Testis (tissue), 3 donors: ENCODE results near the gene ZNF462. TPM values are rescaled to one million over a fixed set of nuclear protein-coding genes. Genes with fewer than 3 reads are reported as not detected.
A peak's percentile ranks its signal among the peaks of the same experiment; 100 is the strongest.

ENCODE experiments used
- DNase-seq: peaks from one replicate; pipeline ENCODE4 v3.0.0-alpha.2; 2019
- H3K27ac ChIP-seq, 2 donors: fragments of 200-600 bp; sonication (generic); one replicate each; pipeline ENCODE4 v1.5.1; 2019
- H3K27me3 ChIP-seq: fragments of 200-600 bp; sonication (generic); one replicate; pipeline ENCODE4 v1.5.1; 2019
- H3K36me3 ChIP-seq: fragments of 200-600 bp; sonication (generic); one replicate; pipeline ENCODE4 v1.5.1; 2017; ENCODE audit warnings: low read depth; ENCODE audit errors: missing control alignments
- H3K4me1 ChIP-seq: fragments of 200-600 bp; sonication (generic); one replicate; pipeline ENCODE4 v1.5.1; 2019
- H3K4me3 ChIP-seq, 2 donors: fragments of 200-600 bp; sonication (generic); one replicate each; pipeline ENCODE4 v1.5.1; 2017 to 2019
- H3K9me3 ChIP-seq: fragments of 200-600 bp; sonication (generic); one replicate; pipeline ENCODE4 v1.5.1; 2017
- CTCF ChIP-seq, 3 experiments: fragments of 450-650 bp in 2 of 3; fragments of 200-600 bp in 1 of 3; sonication (generic) in 1 of 3; IDR thresholded peaks; one replicate each; pipeline ENCODE4 v1.5.1; 2016 to 2019; ENCODE audit warnings: antibody characterized with exemption in 3 of 3, mild to moderate bottlenecking in 2 of 3, moderate library complexity in 1 of 3
- POLR2A ChIP-seq: fragments of 450-650 bp; IDR thresholded peaks from one replicate; pipeline ENCODE4 v1.6.1; 2017; ENCODE audit warnings: antibody characterized with exemption, mild to moderate bottlenecking, moderate library complexity
- WGBS, 2 donors: methylation state at CpG; one replicate each; pipeline ENCODE4 v1.1.5; 2018; 5-methylcytosine and 5-hydroxymethylcytosine counted together
- intact Hi-C: fragments of 100-400 bp; cut with DNase I; formaldehyde crosslinking; loops from one replicate; pipeline ENCODE4 v1.15.1; 2023; ENCODE audit warnings: low total_unique reads
- polyA plus RNA-seq: library from polyadenylated mRNA; stranded (reverse); fragments of 350-450 nt; fragmentation: Illumina TruSeq; extraction: RNeasy Lipid Tissue Mini Kit (QIAGEN cat#74804); gene quantifications from one replicate; pipeline ENCODE4 v1.2.3, GENCODE V29; 2014; ENCODE audit warnings: low read depth, low replicate concordance; ENCODE audit not compliant: insufficient read depth
- total RNA-seq, 2 donors: library from RNA; depleted of rRNA; stranded (reverse); fragments of >200 nt; gene quantifications; one replicate each; pipeline ENCODE4 v1.2.3, GENCODE V29; 2016

Gene ZNF462
- total and polyA plus RNA-seq, 3 donors from 2014 or later, result 31.5 to 61.6 (median 53.2) TPM

- intact Hi-C loops, result loop anchor here (10.0 kb wide), 1 partner anchor 55 kb away; the partner anchor contains the start of gene ZNF462
- H3K27ac ChIP-seq, result peak overlapping the region; percentile 87 to 90
- no peaks in the 10 kb centered on the region for H3K27me3 ChIP-seq
- H3K36me3 ChIP-seq, result no peaks in the 10 kb centered on the region
- H3K4me3 ChIP-seq, result no peak overlapping the region
- H3K9me3 ChIP-seq, result no peaks in the 10 kb centered on the region
- WGBS, 2 donors, result 87 to 92% methylated on average over 4 of the region's 4 CpGs
- H3K4me1 ChIP-seq, result peaks cover 41% of the 10 kb centered on the region
- DNase-seq, result no peak
- TF ChIP-seq CTCF (IDR thresholded peaks at IDR 0.05) (no peak), POLR2A (no peak)
Observed at GRCh38 chr9:106920091-106920490, 57.1 kb downstream of the ZNF462 start.

GRCh38 chr9:106920701-106921283 is 57.8 kb downstream of the ZNF462 start:
- intact Hi-C loops, result loop anchor here (10.0 kb wide), 1 partner anchor 56 kb away; the partner anchor contains the start of gene ZNF462
- Histone ChIP-seq H3K36me3 (no peaks in the 10 kb centered on the region), H3K9me3 (no peaks in the 10 kb centered on the region), H3K27me3 (no peaks in the 10 kb centered on the region), H3K4me3 (no peak overlapping the region), H3K27ac (peak overlapping the region; percentile 87 to 90), H3K4me1 (peaks cover 41% of the 10 kb centered on the region)
- TF ChIP-seq CTCF (IDR thresholded peaks at IDR 0.05) (no peak), POLR2A (no peak)
- WGBS, 2 donors, result 41 to 42% methylated on average over 4 of the region's 4 CpGs
- peak; percentile 57 for DNase-seq

- Histone ChIP-seq H3K27ac (peak overlapping the region; percentile 87 to 90), H3K9me3 (no peaks in the 10 kb centered on the region), H3K27me3 (no peaks in the 10 kb centered on the region), H3K36me3 (no peaks in the 10 kb centered on the region), H3K4me1 (peaks cover 37% of the 10 kb centered on the region), H3K4me3 (no peak overlapping the region)
- DNase-seq, result peak; percentile 85
- TF ChIP-seq POLR2A, result no peak
- no peak for TF ChIP-seq CTCF (IDR thresholded peaks at IDR 0.05)
- WGBS, 2 donors, result 24 to 31% methylated on average over 3 of the region's 3 CpGs
- intact Hi-C loops, result loop anchor here (10.0 kb wide), 1 partner anchor 57 kb away; the partner anchor contains the start of gene ZNF462
Observed at GRCh38 chr9:106921341-106921899, 58.5 kb downstream of the ZNF462 start.

GRCh38 chr9:106922026-106922425 is 59.1 kb downstream of the ZNF462 start:
- Histone ChIP-seq H3K9me3 (no peaks in the 10 kb centered on the region), H3K36me3 (no peaks in the 10 kb centered on the region), H3K4me1 (peaks cover 34% of the 10 kb centered on the region), H3K4me3 (no peak overlapping the region), H3K27me3 (no peaks in the 10 kb centered on the region), H3K27ac (peak overlapping the region; percentile 87 to 90)
- DNase-seq, result no peak
- intact Hi-C loops, result loop anchor here (10.0 kb wide), 1 partner anchor 57 kb away; the partner anchor contains the start of gene ZNF462
- TF ChIP-seq CTCF (IDR thresholded peaks at IDR 0.05), result no peak
- TF ChIP-seq POLR2A, result no peak
- 48 to 57% methylated on average over 1 of the region's 1 CpG for WGBS, 2 donors
